Activated naive CD8-positive, alpha-beta T cell treated with anti-CD3 and anti-CD28 coated beads, Interleukin-2, amount 50 U/mL, for 16 hours (primary cell): ENCODE measurements around the gene SLC22A17.

Experiments used
- DNase-seq: peaks from one replicate; pipeline ENCODE4 v3.0.0-alpha.2; 2020; ENCODE audit warnings: low read depth, low spot score

Gene SLC22A17

GRCh38 chr14:23307687-23308644 is 44.7 kb downstream of the SLC22A17 start:
- DNase-seq = no peak

DNA sequence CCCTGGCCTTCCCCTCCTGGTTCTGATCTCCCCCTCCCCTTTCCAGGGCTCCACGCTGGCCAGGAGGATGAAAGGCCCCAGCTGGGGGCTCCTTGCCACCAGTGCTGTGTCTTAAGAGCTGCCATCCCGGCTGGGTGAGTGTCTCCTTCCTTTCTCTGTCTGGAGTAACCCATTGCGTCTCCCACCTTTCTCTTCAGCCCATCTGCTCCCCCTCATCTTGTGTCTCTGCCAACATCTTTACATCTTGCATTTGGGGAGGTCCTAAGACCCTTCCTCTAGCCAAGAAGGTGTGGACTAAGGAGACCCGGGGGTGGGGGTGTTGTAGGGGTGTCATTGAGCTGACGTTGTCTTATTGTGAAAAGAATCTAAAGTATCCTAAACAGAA is 45.5 kb downstream of the SLC22A17 start:
- DNase-seq = no peak

GRCh38 chr14:23306412-23307145 is 46.1 kb downstream of the SLC22A17 start, which contains the start of gene BCL2L2:
Gene BCL2L2 (plus strand): TSS chr14:23306833. CDS start chr14:23307768, 935 bp downstream.
- DNase-seq = no peak

- peak; percentile 81 for DNase-seq
Observed at GRCh38 chr14:23302290-23303225, 50.1 kb downstream of the SLC22A17 start, which contains the start of gene PPP1R3E. Gene PPP1R3E (minus strand): TSS chr14:23302859. CDS start chr14:23302576, 283 bp downstream.

- DNase-seq = peak; percentile 34
Observed at GRCh38 chr14:23301969-23302289, 50.8 kb downstream of the SLC22A17 start.

- DNase-seq = peak; percentile 90
Observed at GRCh38 chr14:23301288-23301968, 51.3 kb downstream of the SLC22A17 start.

- DNase-seq = no peak
Observed at GRCh38 chr14:23300687-23301223, 51.9 kb downstream of the SLC22A17 start.

GRCh38 chr14:23299986-23300686 is 52.6 kb downstream of the SLC22A17 start:
- no peak for DNase-seq

DNA sequence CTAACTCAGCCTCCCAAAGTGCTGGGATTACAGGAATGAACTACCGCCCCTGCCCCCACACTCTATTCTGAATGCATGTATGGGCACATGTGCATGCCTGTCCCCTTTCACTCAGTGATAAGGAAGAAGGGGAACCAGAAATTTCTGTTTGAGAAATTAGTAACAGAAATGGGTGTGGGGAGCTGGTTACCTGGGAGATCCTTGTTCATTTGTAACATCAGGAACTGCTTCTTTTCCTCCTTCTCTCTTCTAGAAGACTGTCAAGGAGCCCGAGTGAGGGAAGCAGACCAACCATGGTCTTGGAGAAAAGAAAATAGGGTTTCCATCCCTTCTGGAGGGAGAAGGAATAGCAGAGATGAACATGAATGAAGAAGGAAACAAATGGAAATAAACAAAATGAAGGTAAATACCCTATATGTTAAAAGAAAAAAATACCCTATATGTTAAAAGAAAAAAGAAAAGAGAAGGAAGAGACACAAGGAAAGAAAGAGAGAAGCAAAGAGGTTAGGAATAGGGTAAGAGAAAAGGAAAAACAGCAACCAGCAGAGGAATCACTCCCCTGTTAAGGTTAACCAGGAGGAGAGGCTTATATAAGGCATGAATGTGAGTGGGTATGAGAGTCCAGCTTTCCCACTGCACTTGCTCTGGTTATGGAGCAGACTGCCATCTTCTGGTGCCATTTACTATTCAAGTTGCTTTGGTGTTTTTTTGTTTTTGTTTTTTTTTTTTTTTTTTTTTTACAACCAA is 53.3 kb downstream of the SLC22A17 start:
- no peak for DNase-seq

GRCh38 chr14:23297611-23298277 is 54.9 kb downstream of the SLC22A17 start:
- DNase-seq = no peak

DNA sequence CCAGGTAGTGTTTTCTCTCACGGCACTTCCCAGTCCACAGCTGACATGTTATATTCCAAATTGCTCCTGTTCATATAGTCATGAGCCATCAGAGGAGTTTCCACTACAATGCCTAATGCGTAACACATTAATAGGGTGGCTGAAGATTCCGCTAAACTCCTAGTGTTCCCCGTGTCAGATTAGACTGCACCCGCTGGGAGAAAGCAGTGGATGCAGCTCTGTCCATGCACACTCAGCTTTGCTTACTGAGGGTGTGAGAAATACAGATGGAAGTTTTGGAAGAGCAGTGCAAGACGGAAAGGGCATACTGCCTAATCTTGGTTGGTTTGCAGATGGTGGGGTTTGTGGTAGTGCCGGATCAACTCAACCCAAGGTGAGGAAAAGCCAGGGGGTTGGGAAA is 55.6 kb downstream of the SLC22A17 start:
- no peak for DNase-seq
